HAP-1 (cell line): ENCODE data around the gene PSMD8.
A peak's percentile ranks its signal among the peaks of the same experiment; 100 is the strongest.
"Not testable (repeated sequence)": the region's sequence is repeated elsewhere in the genome, so short reads cannot be mapped to it uniquely, and the experiment has no call there.

Source experiments
- DNase-seq, 2 experiments: peaks; one replicate each; pipeline ENCODE4 v3.0.0-alpha.2; 2016 to 2020; ENCODE audit warnings: low spot score in 2 of 2
- H3K27me3 ChIP-seq: fragments of 250-450 bp; sonication (Bioruptor Pico); 2 replicates; pipeline ENCODE4 v1.5.1; 2020; ENCODE audit warnings: low read depth, mild to moderate bottlenecking, moderate library complexity
- H3K36me3 ChIP-seq: fragments of 250-450 bp; sonication (Bioruptor Pico); replicated peaks from 2 replicates; pipeline ENCODE4 v1.5.1; 2020; ENCODE audit warnings: mild to moderate bottlenecking
- H3K4me1 ChIP-seq: fragments of 250-450 bp; sonication (Bioruptor Pico); 2 replicates; pipeline ENCODE4 v1.5.1; 2020; ENCODE audit warnings: mild to moderate bottlenecking
- H3K4me3 ChIP-seq: fragments of 250-450 bp; sonication (Bioruptor Pico); 2 replicates; pipeline ENCODE4 v1.5.1; 2020; ENCODE audit warnings: mild to moderate bottlenecking, moderate library complexity
- H3K9me3 ChIP-seq: fragments of 250-450 bp; sonication (Bioruptor Pico); 2 replicates; pipeline ENCODE4 v1.5.1; 2020; ENCODE audit warnings: mild to moderate bottlenecking, moderate library complexity
- in situ Hi-C: fragments of 300-500 bp; cut with MboI; formaldehyde crosslinking; loops from 3 replicates; pipeline ENCODE4 v1.14.3; 2020; ENCODE audit warnings: low sequenced_read_pairs, inconsistent platforms, mixed read lengths

Gene PSMD8

GRCh38 chr19:38374332-38375097 is at the start of gene PSMD8:
Gene PSMD8, plus strand, starts transcription at chr19:38374571. Its CDS starts 31 bp downstream, at chr19:38374602.
- peak within 1 kb of the TSS; percentile 96 for H3K4me3 ChIP-seq
- H3K4me1 ChIP-seq, result peaks cover 3% of the 10 kb centered on the region
- H3K27me3 ChIP-seq, result no peaks in the 10 kb centered on the region
- no peaks in the 10 kb centered on the region for H3K9me3 ChIP-seq
- in situ Hi-C loops, result no loop called here
- DNase-seq, result peak; percentile 98 to 99
- H3K36me3 ChIP-seq, result peaks cover 29% of the 10 kb centered on the region

GRCh38 chr19:38326591-38326990 is 47.8 kb upstream of the PSMD8 start:
- Histone ChIP-seq H3K4me1 (no peaks in the 10 kb centered on the region), H3K27me3 (no peaks in the 10 kb centered on the region), H3K4me3 (no peak overlapping the region), H3K9me3 (no peaks in the 10 kb centered on the region), H3K36me3 (0 out of 2 replicates have a peak, but pooled peaks cover 6% of the 10 kb centered on the region)
- no peak for DNase-seq
- in situ Hi-C loops, result loop anchor here (5.0 kb wide), 1 partner anchor 84 kb away; no protein-coding TSS in a partner anchor

GRCh38 chr19:38329651-38330050 is 44.7 kb upstream of the PSMD8 start:
- no peak for DNase-seq
- H3K4me3 ChIP-seq, result no peak overlapping the region
- H3K9me3 ChIP-seq, result no peaks in the 10 kb centered on the region
- no peaks in the 10 kb centered on the region for H3K27me3 ChIP-seq
- H3K36me3 ChIP-seq, result 0 out of 2 replicates have a peak, but pooled peaks cover 6% of the 10 kb centered on the region
- in situ Hi-C loops, result loop anchor here (5.0 to 10.0 kb wide), 2 partner anchors 87 to 435 kb away; no protein-coding TSS in a partner anchor
- H3K4me1 ChIP-seq, result no peaks in the 10 kb centered on the region

GRCh38 chr19:38331728-38332127 is 42.6 kb upstream of the PSMD8 start:
- no peaks in the 10 kb centered on the region for H3K4me1 ChIP-seq
- H3K36me3 ChIP-seq, result 0 out of 2 replicates have a peak, but pooled peaks cover 6% of the 10 kb centered on the region
- in situ Hi-C loops, result loop anchor here (10.0 kb wide), 1 partner anchor 437 kb away; no protein-coding TSS in a partner anchor
- H3K27me3 ChIP-seq, result no peaks in the 10 kb centered on the region
- H3K9me3 ChIP-seq, result no peaks in the 10 kb centered on the region
- H3K4me3 ChIP-seq, result no peak overlapping the region
- DNase-seq, result no peak

GRCh38 chr19:38333245-38333644 is 41.1 kb upstream of the PSMD8 start:
- Histone ChIP-seq H3K4me1 (peaks cover 8% of the 10 kb centered on the region), H3K27me3 (no peaks in the 10 kb centered on the region), H3K4me3 (no peak overlapping the region), H3K36me3 (no peaks in the 10 kb centered on the region), H3K9me3 (no peaks in the 10 kb centered on the region)
- DNase-seq, result no peak
- in situ Hi-C loops, result loop anchor here (10.0 kb wide), 1 partner anchor 438 kb away; no protein-coding TSS in a partner anchor

- H3K4me1 ChIP-seq, result peaks cover 25% of the 10 kb centered on the region
- in situ Hi-C loops, result loop anchor here (10.0 kb wide), 1 partner anchor 441 kb away; no protein-coding TSS in a partner anchor
Measured at GRCh38 chr19:38335949-38336637, 38.3 kb upstream of the PSMD8 start.

GRCh38 chr19:38336638-38337359 is 37.6 kb upstream of the PSMD8 start:
- Histone ChIP-seq H3K9me3 (no peaks in the 10 kb centered on the region), H3K4me1 (peaks cover 25% of the 10 kb centered on the region), H3K27me3 (no peaks in the 10 kb centered on the region), H3K4me3 (peak overlapping the region; percentile 49), H3K36me3 (peaks cover 5% of the 10 kb centered on the region)
- in situ Hi-C loops, result loop anchor here (10.0 kb wide), 1 partner anchor 442 kb away; no protein-coding TSS in a partner anchor
- DNase-seq, result peak; percentile 96 to 99

More at GRCh38 chr19:38335949-38336637, 38.3 kb upstream of the PSMD8 start:
- peaks cover 5% of the 10 kb centered on the region for H3K36me3 ChIP-seq
- H3K4me3 ChIP-seq, result peak overlapping the region; percentile 49
- DNase-seq, result peak; percentile 97 to 99
- no peaks in the 10 kb centered on the region for H3K27me3 ChIP-seq
- H3K9me3 ChIP-seq, result no peaks in the 10 kb centered on the region

- Histone ChIP-seq H3K27me3 (no peaks in the 10 kb centered on the region), H3K4me3 (peak overlapping the region; percentile 49), H3K4me1 (peaks cover 25% of the 10 kb centered on the region), H3K36me3 (peaks cover 5% of the 10 kb centered on the region), H3K9me3 (no peaks in the 10 kb centered on the region)
- in situ Hi-C loops, result loop anchor here (10.0 kb wide), 1 partner anchor 443 kb away; no protein-coding TSS in a partner anchor
- no peak for DNase-seq
Measured at GRCh38 chr19:38337360-38337653, 37.1 kb upstream of the PSMD8 start.

- DNase-seq, result peak; percentile 49 to 74
- not testable (repeated sequence) for H3K36me3 ChIP-seq, H3K9me3 ChIP-seq, H3K27me3 ChIP-seq
- in situ Hi-C loops, result loop anchor here (10.0 kb wide), 1 partner anchor 444 kb away; no protein-coding TSS in a partner anchor
- Histone ChIP-seq H3K4me3 (peak overlapping the region; percentile 11), H3K4me1 (peaks cover 25% of the 10 kb centered on the region)
Measured at GRCh38 chr19:38339011-38339410, 35.4 kb upstream of the PSMD8 start.

GRCh38 chr19:38340927-38341326 is 33.4 kb upstream of the PSMD8 start:
- in situ Hi-C loops, result no loop called here
- DNase-seq, result no peak

GRCh38 chr19:38346837-38347236 is 27.5 kb upstream of the PSMD8 start:
- in situ Hi-C loops, result no loop called here
- Histone ChIP-seq H3K4me1 (no peaks in the 10 kb centered on the region), H3K27me3 (no peaks in the 10 kb centered on the region), H3K4me3 (no peak overlapping the region), H3K36me3 (0 out of 2 replicates have a peak, but pooled peaks cover 3% of the 10 kb centered on the region), H3K9me3 (no peaks in the 10 kb centered on the region)
- DNase-seq, result no peak

More at GRCh38 chr19:38340927-38341326, 33.4 kb upstream of the PSMD8 start:
- Histone ChIP-seq H3K9me3 (no peaks in the 10 kb centered on the region), H3K36me3 (peaks cover 8% of the 10 kb centered on the region), H3K27me3 (no peaks in the 10 kb centered on the region), H3K4me3 (no peak overlapping the region), H3K4me1 (peaks cover 25% of the 10 kb centered on the region)

GRCh38 chr19:38350883-38351282 is 23.5 kb upstream of the PSMD8 start:
- H3K36me3 ChIP-seq, result 0 out of 2 replicates have a peak, but pooled peaks cover under 1% of the 10 kb centered on the region
- in situ Hi-C loops, result no loop called here
- no peak for DNase-seq

GRCh38 chr19:38351865-38352395 is 22.4 kb upstream of the PSMD8 start:
- H3K36me3 ChIP-seq, result no peaks in the 10 kb centered on the region
- H3K4me1 ChIP-seq, result no peaks in the 10 kb centered on the region
- H3K27me3 ChIP-seq, result no peaks in the 10 kb centered on the region
- no peak overlapping the region for H3K4me3 ChIP-seq
- DNase-seq, result no peak
- in situ Hi-C loops, result no loop called here
- H3K9me3 ChIP-seq, result no peaks in the 10 kb centered on the region

More at GRCh38 chr19:38350883-38351282, 23.5 kb upstream of the PSMD8 start:
- H3K9me3 ChIP-seq, result no peaks in the 10 kb centered on the region
- no peak overlapping the region for H3K4me3 ChIP-seq
- H3K4me1 ChIP-seq, result no peaks in the 10 kb centered on the region
- H3K27me3 ChIP-seq, result no peaks in the 10 kb centered on the region
